ENCODE measurements around the gene HMGN3. TPM values are rescaled to one million over a fixed set of nuclear protein-coding genes. Genes with fewer than 3 reads are reported as not detected.

Gene HMGN3
- total RNA-seq, 6 donors from 2014 or later, result 76.2 to 244 (median 102) TPM

DNA sequence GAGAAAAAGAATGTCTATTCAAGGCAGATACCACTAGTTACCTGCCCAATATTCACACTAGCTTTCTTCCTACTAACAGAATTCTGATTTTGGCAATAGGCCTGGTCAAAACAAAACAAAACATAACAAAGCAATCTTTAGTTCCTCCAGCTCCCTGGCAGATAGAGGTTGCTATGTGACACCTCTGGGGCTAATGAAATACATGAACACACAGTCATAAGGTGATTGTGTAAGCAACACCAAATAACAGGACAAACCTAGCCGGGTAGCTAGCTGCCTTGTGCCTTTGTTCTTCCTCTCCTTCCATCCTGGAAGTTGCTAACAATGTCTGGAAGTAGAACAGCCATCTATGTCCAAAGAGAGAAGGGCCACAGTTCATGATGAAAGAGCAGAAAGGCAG is 6.0 kb upstream of the HMGN3 start:
- 45 to 48% methylated on average over 1 of the region's 1 CpG for WGBS, 2 donors
- Histone ChIP-seq H3K4me1 (peaks cover 3 to 14% (median 10%) of the 10 kb centered on the region in 4 donors), H3K36me3 (no peaks in the 10 kb centered on the region), H3K27me3 (no peaks in the 10 kb centered on the region), H3K4me3 (no peak overlapping the region), H3K27ac (no peak overlapping the region), H3K9me3 (no peaks in the 10 kb centered on the region)
- TF ChIP-seq EP300 (IDR thresholded peaks at IDR 0.05) (no peak), POLR2AphosphoS5 (IDR thresholded peaks at IDR 0.05) (no peak), POLR2A (IDR thresholded peaks at IDR 0.05) (no peak)
- TF ChIP-seq, protein P1, sequence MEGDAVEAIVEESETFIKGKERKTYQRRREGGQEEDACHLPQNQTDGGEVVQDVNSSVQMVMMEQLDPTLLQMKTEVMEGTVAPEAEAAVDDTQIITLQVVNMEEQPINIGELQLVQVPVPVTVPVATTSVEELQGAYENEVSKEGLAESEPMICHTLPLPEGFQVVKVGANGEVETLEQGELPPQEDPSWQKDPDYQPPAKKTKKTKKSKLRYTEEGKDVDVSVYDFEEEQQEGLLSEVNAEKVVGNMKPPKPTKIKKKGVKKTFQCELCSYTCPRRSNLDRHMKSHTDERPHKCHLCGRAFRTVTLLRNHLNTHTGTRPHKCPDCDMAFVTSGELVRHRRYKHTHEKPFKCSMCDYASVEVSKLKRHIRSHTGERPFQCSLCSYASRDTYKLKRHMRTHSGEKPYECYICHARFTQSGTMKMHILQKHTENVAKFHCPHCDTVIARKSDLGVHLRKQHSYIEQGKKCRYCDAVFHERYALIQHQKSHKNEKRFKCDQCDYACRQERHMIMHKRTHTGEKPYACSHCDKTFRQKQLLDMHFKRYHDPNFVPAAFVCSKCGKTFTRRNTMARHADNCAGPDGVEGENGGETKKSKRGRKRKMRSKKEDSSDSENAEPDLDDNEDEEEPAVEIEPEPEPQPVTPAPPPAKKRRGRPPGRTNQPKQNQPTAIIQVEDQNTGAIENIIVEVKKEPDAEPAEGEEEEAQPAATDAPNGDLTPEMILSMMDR (IDR thresholded peaks at IDR 0.05), result no peak
- ATAC-seq (ENCODE audit: low FRiP score in 2 of 2), result no peak
- DNase-seq, result no peak

DNA sequence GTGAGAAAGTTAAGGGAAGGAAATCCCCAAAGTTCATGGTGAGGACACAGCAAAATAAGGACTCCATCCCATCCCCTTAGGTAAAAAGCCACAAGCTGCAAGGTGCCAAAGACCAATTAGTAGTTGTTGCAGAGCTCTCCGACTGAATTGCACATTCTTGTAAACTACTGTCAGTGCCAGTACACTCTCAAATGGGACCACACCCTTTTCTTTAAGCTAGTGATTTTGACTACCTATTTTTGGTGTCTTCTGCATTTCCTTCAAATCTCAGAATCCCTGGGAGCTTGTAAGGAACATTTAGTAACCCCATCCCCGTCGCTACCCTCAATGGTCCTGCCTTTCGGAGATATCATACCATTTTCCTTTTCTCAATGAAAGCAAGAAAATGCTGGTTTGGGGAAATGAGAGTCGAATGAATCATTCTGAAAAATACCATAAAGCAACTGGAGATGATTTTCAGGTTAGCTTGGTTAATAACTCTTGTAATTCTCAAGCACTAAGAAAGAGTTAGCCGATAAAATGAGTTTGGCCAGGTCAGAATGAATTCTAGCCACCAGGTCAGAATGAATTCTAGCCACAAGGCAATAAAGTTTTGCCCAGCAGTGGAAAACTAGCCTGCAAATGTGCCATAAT is 5.2 kb upstream of the HMGN3 start:
- no peak overlapping the region for H3K27ac ChIP-seq

GRCh38 chr6:79238919-79239318 is 4.4 kb upstream of the HMGN3 start:
- TF ChIP-seq POLR2A (IDR thresholded peaks at IDR 0.05) (no peak), EP300 (IDR thresholded peaks at IDR 0.05) (no peak), POLR2AphosphoS5 (IDR thresholded peaks at IDR 0.05) (no peak)
- TF ChIP-seq, protein P1 (IDR thresholded peaks at IDR 0.05), result no peak
- no peak overlapping the region for H3K27ac ChIP-seq
- DNase-seq (no peak), ATAC-seq (ENCODE audit: low FRiP score in 2 of 2) (no peak)
- no peaks in the 10 kb centered on the region for H3K9me3 ChIP-seq
- H3K27me3 ChIP-seq, result no peaks in the 10 kb centered on the region
- H3K4me3 ChIP-seq, result no peak overlapping the region
- H3K4me1 ChIP-seq, result peaks cover 3 to 14% (median 10%) of the 10 kb centered on the region in 4 donors
- no peaks in the 10 kb centered on the region for H3K36me3 ChIP-seq

More for the DNA sequence above, 5.2 kb upstream of the HMGN3 start:
- H3K9me3 ChIP-seq, result no peaks in the 10 kb centered on the region
- TF ChIP-seq EP300 (IDR thresholded peaks at IDR 0.05), result no peak
- no peak for TF ChIP-seq POLR2AphosphoS5 (IDR thresholded peaks at IDR 0.05)
- no peak for TF ChIP-seq POLR2A (IDR thresholded peaks at IDR 0.05)
- TF ChIP-seq, protein P1 (IDR thresholded peaks at IDR 0.05), result no peak
- ATAC-seq (ENCODE audit: low FRiP score in 2 of 2) (no peak), DNase-seq (no peak)
- H3K36me3 ChIP-seq, result no peaks in the 10 kb centered on the region
- H3K27me3 ChIP-seq, result no peaks in the 10 kb centered on the region
- no peak overlapping the region for H3K4me3 ChIP-seq
- WGBS, 2 donors, result 83 to 85% methylated on average over 6 of the region's 6 CpGs
- H3K4me1 ChIP-seq, result peaks cover 3 to 14% (median 10%) of the 10 kb centered on the region in 4 donors

DNA sequence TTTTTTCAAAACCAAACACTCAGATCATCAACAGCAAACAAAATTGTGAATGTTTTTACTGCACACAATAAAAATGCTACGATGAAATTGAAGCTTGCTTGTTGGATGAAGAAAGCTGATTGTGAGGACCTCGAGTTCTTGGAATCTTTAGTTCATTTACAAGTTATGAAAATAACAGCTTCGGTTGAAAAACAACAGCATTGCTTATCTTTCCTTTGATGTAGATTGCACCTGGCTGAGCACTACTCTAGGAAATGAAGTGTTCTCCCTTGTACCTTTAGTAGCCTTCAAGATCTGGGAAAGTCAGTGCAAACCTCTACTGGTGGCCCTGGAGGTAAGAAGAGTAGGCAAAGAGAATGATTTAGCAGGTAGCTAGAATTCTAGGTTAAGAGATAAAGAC is 2.2 kb upstream of the HMGN3 start:
- H3K27me3 ChIP-seq, result no peaks in the 10 kb centered on the region
- DNase-seq (no peak), ATAC-seq (ENCODE audit: low FRiP score in 2 of 2) (no peak)
- 72 to 81% methylated on average over 3 of the region's 3 CpGs for WGBS, 2 donors
- TF ChIP-seq, protein P1 (IDR thresholded peaks at IDR 0.05), result no peak
- TF ChIP-seq POLR2AphosphoS5 (IDR thresholded peaks at IDR 0.05) (no peak), EP300 (IDR thresholded peaks at IDR 0.05) (no peak), POLR2A (IDR thresholded peaks at IDR 0.05) (no peak)
- peaks cover 9 to 30% (median 23%) of the 10 kb centered on the region in 4 donors for H3K4me1 ChIP-seq
- H3K27ac ChIP-seq, result no peak overlapping the region
- no peaks in the 10 kb centered on the region for H3K9me3 ChIP-seq
- no peaks in the 10 kb centered on the region for H3K36me3 ChIP-seq
- no peak overlapping the region for H3K4me3 ChIP-seq

DNA sequence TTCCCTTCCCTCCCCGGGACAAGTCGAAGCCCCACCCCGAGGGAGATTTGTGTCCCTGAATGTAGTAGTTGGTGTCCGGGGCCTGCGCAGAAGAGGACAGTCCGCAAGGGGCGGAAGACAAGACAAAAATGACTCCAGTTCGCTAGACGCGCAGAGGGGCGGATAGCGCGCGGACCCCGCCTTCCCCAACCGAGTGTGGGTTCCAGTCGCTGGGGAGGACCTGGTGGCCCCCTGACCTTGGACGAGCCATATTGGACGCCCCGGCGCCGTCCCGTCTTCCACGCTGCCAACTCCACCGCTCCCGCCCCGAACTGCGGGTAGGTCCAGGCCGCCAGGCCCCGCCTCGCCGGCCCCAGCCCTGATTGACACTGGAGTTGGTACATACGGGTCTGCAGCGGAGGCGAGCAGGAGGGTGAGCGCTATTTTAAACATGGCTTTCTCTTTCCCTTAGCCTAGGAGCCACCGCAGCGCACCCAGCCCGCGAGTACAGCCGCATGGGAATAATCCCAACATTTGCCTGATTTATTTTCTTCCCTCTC is 802 bp downstream of the HMGN3 start:
- TF ChIP-seq POLR2AphosphoS5 (IDR thresholded peaks at IDR 0.05) (peak in 1 of 2 donors; percentile 78), POLR2A (IDR thresholded peaks at IDR 0.05) (peak in 3 of 4 donors; percentile 50 to 74 (median 68)), EP300 (IDR thresholded peaks at IDR 0.05) (no peak)
- TF ChIP-seq, protein P1 (IDR thresholded peaks at IDR 0.05), result peak in 5 of 6 experiments; percentile 27 to 75 (median 61)
- ATAC-seq (ENCODE audit: low FRiP score in 2 of 2) (peak; percentile 96 to 97), DNase-seq (peak; percentile 93 to 96)
- H3K27ac ChIP-seq, result peak overlapping the region; percentile 76 to 90 (median 87)
- peaks cover 9 to 23% (median 16%) of the 10 kb centered on the region in 4 donors for H3K4me1 ChIP-seq
- H3K36me3 ChIP-seq, result no peaks in the 10 kb centered on the region
- 0 to 2% methylated on average over 9 to 41 of the region's 41 CpGs for WGBS, 2 donors
- no peaks in the 10 kb centered on the region for H3K9me3 ChIP-seq
- H3K27me3 ChIP-seq, result no peaks in the 10 kb centered on the region
- H3K4me3 ChIP-seq, result peak overlapping the region; percentile 34 to 85 (median 80)

Measured in upper lobe of left lung (tissue), 6 donors.